SK-N-SH (cell line): ENCODE data around the gene NPAS3. TPM values are rescaled to one million over a fixed set of nuclear protein-coding genes. Genes with fewer than 3 reads are reported as not detected.

Source experiments
- CTCF ChIA-PET: fragments of 300-600, 350-600 bp; formaldehyde crosslinking; extraction: SDS; loops from one replicate; lab custom pipeline; 2021; lab: Yijun Ruan, JAX
- POLR2A ChIA-PET: fragments of 350-600 bp; sonication (Branson Sonifier 250); formaldehyde crosslinking; extraction: SDS; loops from one replicate; lab custom pipeline; 2020; ENCODE audit warnings: antibody characterized with exemption, inconsistent platforms; lab: Yijun Ruan, JAX
- DNase-seq: peaks from one replicate; pipeline ENCODE4 v3.0.0; 2012
- H2AFZ ChIP-seq: fragments of 200-600 bp; sonication (generic); 2 replicates; pipeline ENCODE4 v1.8.1; 2016; ENCODE audit warnings: antibody characterized with exemption, mild to moderate bottlenecking, low read depth
- H3F3A ChIP-seq: fragments of 200-600 bp; sonication (generic); replicated peaks from 2 replicates; pipeline ENCODE3; 2016; ENCODE audit warnings: antibody characterized with exemption, mild to moderate bottlenecking; ENCODE audit not compliant: insufficient read depth
- H3K27ac ChIP-seq, 2 experiments: fragments of 200-500 bp in 1 of 2; fragments of 200-600 bp in 1 of 2; sonication (Bioruptor generic) in 1 of 2; sonication (generic), shearing (Covaris generic) in 1 of 2; 2 replicates each; pipeline versions ENCODE4 v1.5.1 to v1.6.1; 2014 to 2016; ENCODE audit warnings: low read depth in 2 of 2, inconsistent platforms in 1 of 2, low read length in 1 of 2, mild to moderate bottlenecking in 1 of 2, mixed read lengths in 1 of 2
- H3K27me3 ChIP-seq: fragments of 200-600 bp; sonication (generic), shearing (Covaris generic); 2 replicates; pipeline ENCODE4 v1.6.1; 2016; ENCODE audit warnings: mixed run types; ENCODE audit not compliant: insufficient read depth
- H3K36me3 ChIP-seq, 2 experiments: fragments of 200-500 bp in 1 of 2; fragments of 200-600 bp in 1 of 2; sonication (Bioruptor generic) in 1 of 2; sonication (generic) in 1 of 2; replicated peaks in 1 of 2; 2 replicates each; pipeline versions ENCODE3 to v1.5.1; 2014 to 2016; ENCODE audit warnings: low read length in 1 of 2, mild to moderate bottlenecking in 1 of 2; ENCODE audit not compliant: insufficient read depth in 2 of 2, control insufficient read depth in 1 of 2
- H3K4me1 ChIP-seq, 2 experiments: fragments of 200-500 bp in 1 of 2; fragments of 200-600 bp in 1 of 2; sonication (Bioruptor generic) in 1 of 2; sonication (generic), shearing (Covaris generic) in 1 of 2; 2 replicates each; pipeline versions ENCODE4 v1.5.1 to v1.6.1; 2014 to 2016; ENCODE audit warnings: low read depth in 1 of 2, low read length in 1 of 2, mixed run types in 1 of 2; ENCODE audit not compliant: insufficient read depth in 2 of 2, control insufficient read depth in 1 of 2
- H3K4me2 ChIP-seq: fragments of 200-600 bp; sonication (generic), shearing (Covaris generic); 2 replicates; pipeline ENCODE4 v1.6.1; 2017; ENCODE audit warnings: mixed run types
- H3K4me3 ChIP-seq, 2 experiments: fragments of 200-500 bp in 1 of 2; fragments of 200-600 bp in 1 of 2; sonication (Bioruptor generic) in 1 of 2; sonication (generic), shearing (Covaris generic) in 1 of 2; 2 replicates each; pipeline versions ENCODE4 v1.5.1 to v1.8.1; 2014 to 2016; ENCODE audit warnings: low read depth in 2 of 2, inconsistent platforms in 1 of 2, low read length in 1 of 2, mild to moderate bottlenecking in 1 of 2, mixed read lengths in 1 of 2, moderate library complexity in 1 of 2
- H3K79me2 ChIP-seq: fragments of 200-600 bp; sonication (generic); 2 replicates; pipeline ENCODE4 v1.8.1; 2017; ENCODE audit warnings: mild to moderate bottlenecking; ENCODE audit not compliant: insufficient read depth
- H3K9ac ChIP-seq: fragments of 200-600 bp; sonication (generic); 2 replicates; pipeline ENCODE4 v1.6.1; 2017; ENCODE audit warnings: mixed run types
- H3K9me2 ChIP-seq: fragments of 200-600 bp; sonication (generic); 2 replicates; pipeline ENCODE4 v1.6.1; 2017; ENCODE audit warnings: mixed run types
- H3K9me3 ChIP-seq: fragments of 200-600 bp; sonication (generic); 2 replicates; pipeline ENCODE4 v1.6.1; 2017; ENCODE audit warnings: mixed run types, mild to moderate bottlenecking, moderate library complexity
- H4K20me1 ChIP-seq: fragments of 200-600 bp; sonication (generic); 2 replicates; pipeline ENCODE4 v1.6.1; 2017; ENCODE audit warnings: mild to moderate bottlenecking, mixed run types; ENCODE audit not compliant: insufficient read depth
- CHD2 ChIP-seq: fragments of 150-350 bp; IDR thresholded peaks from 2 replicates; pipeline ENCODE4 v1.6.1; 2018; ENCODE audit warnings: low read length; ENCODE audit not compliant: partially characterized antibody
- CTCF ChIP-seq: fragments of 200-600 bp; sonication (generic); IDR thresholded peaks from 2 replicates; pipeline ENCODE4 v1.6.1; 2017; ENCODE audit warnings: antibody characterized with exemption, mild to moderate bottlenecking, moderate library complexity
- ELF1 ChIP-seq: IDR thresholded peaks from 2 replicates; pipeline ENCODE4 v1.4.0; 2012
- FOXM1 ChIP-seq: IDR thresholded peaks from 2 replicates; pipeline ENCODE4 v1.4.0; 2012; ENCODE audit warnings: low read depth, mild to moderate bottlenecking
- MXI1 ChIP-seq: IDR thresholded peaks from 2 replicates; pipeline ENCODE4 v1.6.1; 2012; ENCODE audit warnings: mild to moderate bottlenecking, low read depth, low read length, improper control_type of control experiment
- RCOR1 ChIP-seq: fragments of 150-350 bp; IDR thresholded peaks from 2 replicates; pipeline ENCODE4 v1.6.1; 2017; ENCODE audit warnings: antibody characterized with exemption, low read length
- RFX5 ChIP-seq: IDR thresholded peaks from 2 replicates; pipeline ENCODE4 v1.6.1; 2012; ENCODE audit warnings: mild to moderate bottlenecking, improper control_type of control experiment, low read length
- RXRA ChIP-seq: IDR thresholded peaks from 2 replicates; pipeline ENCODE4 v1.4.0; 2012; ENCODE audit warnings: low read depth, mild to moderate bottlenecking, borderline replicate concordance
- TAF1 ChIP-seq: IDR thresholded peaks from 2 replicates; pipeline ENCODE4 v1.6.1; 2012; ENCODE audit warnings: low read depth, mild to moderate bottlenecking, low read length, moderate library complexity, borderline replicate concordance
- WGBS: methylation state at CpG from one replicate; pipeline ENCODE4 v1.1.6; 2017; ENCODE audit warnings: low lambda C conversion rate; 5-methylcytosine and 5-hydroxymethylcytosine counted together
- polyA plus RNA-seq, 3 experiments: library from polyadenylated mRNA; depleted of rRNA; stranded (reverse); fragments of >200 nt; gene quantifications; 2 replicates each; pipeline ENCODE4 v1.2.3, GENCODE V29; 2012
- TF ChIP-seq, protein P1 (sequence below): fragments of 150-350 bp; IDR thresholded peaks from 2 replicates; pipeline ENCODE4 v1.6.1; 2017; ENCODE audit warnings: antibody characterized with exemption, low read length, low read depth, borderline replicate concordance
- TF ChIP-seq, protein P2 (sequence below): IDR thresholded peaks from 2 replicates; pipeline ENCODE4 v1.4.0; 2012; ENCODE audit warnings: low read depth, borderline replicate concordance

The NPAS3 gene
- polyA plus RNA-seq, 1 of the 3 experiments (the other 2 are of a cell fraction): 4.3 TPM

- TF ChIP-seq, protein P1, sequence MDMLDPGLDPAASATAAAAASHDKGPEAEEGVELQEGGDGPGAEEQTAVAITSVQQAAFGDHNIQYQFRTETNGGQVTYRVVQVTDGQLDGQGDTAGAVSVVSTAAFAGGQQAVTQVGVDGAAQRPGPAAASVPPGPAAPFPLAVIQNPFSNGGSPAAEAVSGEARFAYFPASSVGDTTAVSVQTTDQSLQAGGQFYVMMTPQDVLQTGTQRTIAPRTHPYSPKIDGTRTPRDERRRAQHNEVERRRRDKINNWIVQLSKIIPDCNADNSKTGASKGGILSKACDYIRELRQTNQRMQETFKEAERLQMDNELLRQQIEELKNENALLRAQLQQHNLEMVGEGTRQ: no peak
- TF ChIP-seq, all 33 proteins: peak for 0
Measured at GRCh38 chr14:33441633-33442032, 503.0 kb downstream of the NPAS3 start (continued).

GRCh38 chr14:33444136-33444535, 505.5 kb downstream of the NPAS3 start:
- Histone ChIP-seq H3K9me2 (no peaks in the 10 kb centered on the region), H3K79me2 (no peaks in the 10 kb centered on the region)

GRCh38 chr14:33449268-33449667, 510.6 kb downstream of the NPAS3 start:
- Histone ChIP-seq H3K27me3 (no peaks in the 10 kb centered on the region), H2AFZ (no peak overlapping the region), H3K9me2 (no peaks in the 10 kb centered on the region), H3K9me3 (no peaks in the 10 kb centered on the region), H3K36me3 (no peaks in the 10 kb centered on the region), H3F3A (no peaks in the 10 kb centered on the region), H3K9ac (no peak overlapping the region), H3K4me1 (peaks cover 0 to 7% of the 10 kb centered on the region in 2 experiments; a peak in 2 of 4 replicates), H3K27ac (no peak overlapping the region), H3K4me3 (no peak overlapping the region), H4K20me1 (no peaks in the 10 kb centered on the region), H3K79me2 (no peaks in the 10 kb centered on the region), H3K4me2 (no peak overlapping the region)
- DNase-seq: no peak
- TF ChIP-seq CTCF (no peak), ELF1 (no peak)
- ChIA-PET CTCF (no interaction called here), POLR2A (no interaction called here)
- 85% methylated on average over 2 of the region's 2 CpGs for WGBS

More at GRCh38 chr14:33444136-33444535, 505.5 kb downstream of the NPAS3 start:
- WGBS: 65% methylated on average over 3 of the region's 3 CpGs
- H3K4me3 ChIP-seq: no peak overlapping the region
- no peak overlapping the region for H2AFZ ChIP-seq
- DNase-seq: no peak
- H3K36me3 ChIP-seq: no peaks in the 10 kb centered on the region
- TF ChIP-seq CHD2: no peak
- TF ChIP-seq TAF1: no peak
- TF ChIP-seq MXI1: no peak
- TF ChIP-seq, protein P2, sequence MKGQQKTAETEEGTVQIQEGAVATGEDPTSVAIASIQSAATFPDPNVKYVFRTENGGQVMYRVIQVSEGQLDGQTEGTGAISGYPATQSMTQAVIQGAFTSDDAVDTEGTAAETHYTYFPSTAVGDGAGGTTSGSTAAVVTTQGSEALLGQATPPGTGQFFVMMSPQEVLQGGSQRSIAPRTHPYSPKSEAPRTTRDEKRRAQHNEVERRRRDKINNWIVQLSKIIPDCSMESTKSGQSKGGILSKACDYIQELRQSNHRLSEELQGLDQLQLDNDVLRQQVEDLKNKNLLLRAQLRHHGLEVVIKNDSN: no peak
- no peak for TF ChIP-seq FOXM1
- no peak for TF ChIP-seq RXRA
- no peak for TF ChIP-seq RFX5
- no peak for TF ChIP-seq RCOR1
- H3F3A ChIP-seq: no peaks in the 10 kb centered on the region
- H3K9me3 ChIP-seq: no peaks in the 10 kb centered on the region
- no peak overlapping the region for H3K9ac ChIP-seq
- H3K27me3 ChIP-seq: no peaks in the 10 kb centered on the region
- peaks cover 0 to 7% of the 10 kb centered on the region in 2 experiments; a peak in 2 of 4 replicates for H3K4me1 ChIP-seq
- no peaks in the 10 kb centered on the region for H4K20me1 ChIP-seq
- no peak overlapping the region for H3K4me2 ChIP-seq
- ChIA-PET CTCF (no interaction called here), POLR2A (no interaction called here)
- no peak overlapping the region for H3K27ac ChIP-seq
